GM12878 (cell line): ENCODE results near the gene GFAP. TPM values are rescaled to one million over a fixed set of nuclear protein-coding genes. Genes with fewer than 3 reads are reported as not detected.

Experiments
- ATAC-seq: fragments of 200-7000 bp; cut with Tn5 transposase; 3 replicates; pipeline ENCODE4 v1.9.1; 2020; ENCODE audit warnings: mild to moderate bottlenecking, moderate library complexity
- BruUV-seq: library from RNA; stranded (reverse); fragments of 400-500 nt; replicated peaks from 2 replicates; lab custom pipeline; 2021; lab: Mats Ljungman, UMichigan
- CTCF ChIA-PET: fragments of 300-600 bp; sonication (Branson Sonifier 250); formaldehyde crosslinking; extraction: SDS; loops from one replicate; lab custom pipeline; 2021; ENCODE audit warnings: inconsistent platforms; lab: Yijun Ruan, JAX
- POLR2A ChIA-PET: fragments of 350-600 bp; formaldehyde crosslinking; extraction: SDS; loops from one replicate; lab custom pipeline; 2021; ENCODE audit warnings: inconsistent platforms; lab: Charles Lee
- RAD21 ChIA-PET: fragments of 300-600 bp; sonication (Branson Sonifier 250); formaldehyde crosslinking; loops from one replicate; lab custom pipeline; 2023; ENCODE audit warnings: antibody characterized with exemption; ENCODE audit not compliant: unreplicated experiment; lab: Charles Lee
- SMC1A ChIA-PET: fragments of 300-600 bp; sonication (Branson Sonifier 250); formaldehyde crosslinking; loops from one replicate; lab custom pipeline; 2023; ENCODE audit not compliant: unreplicated experiment, uncharacterized antibody; lab: Charles Lee
- DNase-seq: peaks from one replicate; pipeline ENCODE4 v3.0.0-alpha.2; 2011; ENCODE audit warnings: low read depth, low spot score
- FAIRE-seq: peaks from 3 replicates; lab custom pipeline; 2011; peaks lifted over from hg19 to GRCh38; lab: Jason Lieb, UNC
- H2AFZ ChIP-seq: 2 replicates; pipeline ENCODE4 v1.6.0; 2011; ENCODE audit warnings: low read depth, low read length, control low read depth; ENCODE audit not compliant: control insufficient read depth
- H3K27ac ChIP-seq: 2 replicates; pipeline ENCODE4 v1.5.1; 2011; ENCODE audit warnings: control low read depth; ENCODE audit not compliant: control insufficient read depth, insufficient read depth
- H3K27me3 ChIP-seq, 2 experiments: replicated peaks in 1 of 2; 2 replicates each; pipeline versions ENCODE4 v1.6.0 to v1.6.1; 2011; ENCODE audit warnings: low read length in 1 of 2; ENCODE audit not compliant: control insufficient read depth in 2 of 2, insufficient read depth in 2 of 2
- H3K36me3 ChIP-seq, 2 experiments: 2 replicates each; pipeline ENCODE4 v1.5.1; 2011; ENCODE audit warnings: low read length in 1 of 2; ENCODE audit not compliant: control insufficient read depth in 2 of 2, insufficient read depth in 2 of 2
- H3K4me1 ChIP-seq: 2 replicates; pipeline ENCODE4 v1.6.1; 2011; ENCODE audit warnings: mild to moderate bottlenecking, low read length, moderate library complexity, mixed read lengths; ENCODE audit not compliant: control insufficient read depth, insufficient read depth
- H3K4me2 ChIP-seq: 2 replicates; pipeline ENCODE4 v1.6.0; 2011; ENCODE audit warnings: control low read depth; ENCODE audit not compliant: control insufficient read depth, insufficient read depth
- H3K4me3 ChIP-seq: fragments of 200-600 bp; sonication (generic); 2 replicates; pipeline ENCODE4 v1.5.1; 2016
- H3K79me2 ChIP-seq: 2 replicates; pipeline ENCODE4 v1.6.0; 2011; ENCODE audit warnings: low read length; ENCODE audit not compliant: control insufficient read depth, insufficient read depth
- H3K9ac ChIP-seq: 2 replicates; pipeline ENCODE4 v1.8.0; 2011; ENCODE audit warnings: low read length, control low read depth, mixed read lengths; ENCODE audit not compliant: control insufficient read depth, insufficient read depth
- H3K9me3 ChIP-seq: replicated peaks from 3 replicates; pipeline ENCODE4 v1.5.1; 2011; ENCODE audit warnings: mild to moderate bottlenecking, low read length; ENCODE audit not compliant: control insufficient read depth, insufficient read depth
- H4K20me1 ChIP-seq: 2 replicates; pipeline ENCODE4 v1.6.0; 2011; ENCODE audit not compliant: control insufficient read depth, insufficient read depth
- ATF7 ChIP-seq: fragments of 450-650 bp; IDR thresholded peaks from 2 replicates; pipeline ENCODE4 v1.6.1; 2016; ENCODE audit warnings: low read depth, mild to moderate bottlenecking
- CREM ChIP-seq: IDR thresholded peaks from 2 replicates; pipeline ENCODE4 v1.6.1; 2014; ENCODE audit warnings: antibody characterized with exemption, low read depth
- CUX1 ChIP-seq: IDR thresholded peaks from 2 replicates; pipeline ENCODE4 v1.6.1; 2012; ENCODE audit warnings: improper control_type of control experiment, low read depth, low read length; ENCODE audit not compliant: insufficient replicate concordance
- DPF2 ChIP-seq: fragments of 450-650 bp; IDR thresholded peaks from 2 replicates; pipeline ENCODE4 v1.6.1; 2017; ENCODE audit warnings: mild to moderate bottlenecking
- ETV6 ChIP-seq, 2 experiments: fragments of 450-650 bp in 1 of 2; IDR thresholded peaks in 1 of 2; conservative IDR thresholded peaks in 1 of 2; 2 replicates each; pipeline ENCODE4 v1.6.1; 2014; ENCODE audit warnings: antibody characterized with exemption in 1 of 2, borderline replicate concordance in 1 of 2, low read depth in 1 of 2, mild to moderate bottlenecking in 1 of 2, moderate library complexity in 1 of 2
- KLF5 ChIP-seq: fragments of 450-650 bp; IDR thresholded peaks from 2 replicates; pipeline ENCODE4 v1.6.1; 2014; ENCODE audit warnings: mild to moderate bottlenecking; ENCODE audit not compliant: partially characterized antibody
- MEF2B ChIP-seq: fragments of 450-650 bp; IDR thresholded peaks from 2 replicates; pipeline ENCODE4 v1.6.1; 2018; ENCODE audit warnings: mild to moderate bottlenecking, moderate library complexity; ENCODE audit not compliant: partially characterized antibody, poor library complexity, severe bottlenecking
- NR2F1 ChIP-seq: fragments of 450-650 bp; conservative IDR thresholded peaks from 2 replicates; pipeline ENCODE4 v1.6.1; 2017; ENCODE audit warnings: mild to moderate bottlenecking
- POLR2AphosphoS2 ChIP-seq: IDR thresholded peaks from 2 replicates; pipeline ENCODE4 v1.6.1; 2011; ENCODE audit warnings: low read depth, mild to moderate bottlenecking, low read length, improper control_type of control experiment, moderate library complexity
- SUPT20H ChIP-seq: IDR thresholded peaks from 2 replicates; pipeline ENCODE4 v1.6.1; 2011; ENCODE audit warnings: low read depth, mild to moderate bottlenecking, low read length, moderate library complexity, borderline replicate concordance; ENCODE audit not compliant: control insufficient read depth
- ZBTB33 ChIP-seq: fragments of 450-650 bp; IDR thresholded peaks from 2 replicates; pipeline ENCODE4 v1.6.1; 2017; ENCODE audit warnings: mild to moderate bottlenecking
- ZNF217 ChIP-seq: fragments of 450-650 bp; IDR thresholded peaks from 2 replicates; pipeline ENCODE4 v1.6.1; 2017; ENCODE audit warnings: antibody characterized with exemption, mild to moderate bottlenecking
- WGBS: methylation state at CpG from one replicate; pipeline ENCODE4 v1.1.6; 2016; ENCODE audit warnings: low lambda C conversion rate; ENCODE audit not compliant: insufficient replicate concordance, insufficient coverage; ENCODE audit errors: missing lambda C conversion rate; 5-methylcytosine and 5-hydroxymethylcytosine counted together
- in situ Hi-C: fragments of 300-500 bp; cut with MboI; formaldehyde crosslinking; loops from 9 replicates; pipeline ENCODE4 v1.14.3; 2018; ENCODE audit warnings: mixed read lengths
- intact Hi-C: fragments of 100-400 bp; cut with micrococcal nuclease; formaldehyde crosslinking; loops from one replicate; pipeline ENCODE4 v1.14.2; 2022; ENCODE audit not compliant: unreplicated experiment
- polyA plus RNA-seq, 11 experiments: library from polyadenylated mRNA; depleted of rRNA in 4 of 11; unstranded in 6 of 11; stranded (reverse) in 5 of 11; fragments of >200 nt; fragmentation: Nextera tagmentation in 4 of 11; fragmentation: Illumina TruSeq in 1 of 11; extraction: Ambion mirVana in 4 of 11; extraction: Trizol in 1 of 11; gene quantifications; 1 replicate in 1 of 11; 2 replicates in 10 of 11; pipeline versions ENCODE4 v1.2.1 to v1.2.3, GENCODE V29; 2011 to 2016; ENCODE audit warnings: inconsistent platforms in 2 of 11, missing spikeins in 2 of 11, low read depth in 1 of 11
- total RNA-seq, 4 experiments: library from RNA; depleted of rRNA in 3 of 4; stranded (reverse); fragments of >200 nt in 3 of 4; fragmentation: Illumina TruSeq in 1 of 4; extraction: Trizol in 1 of 4; gene quantifications; 2 replicates each; pipeline versions ENCODE4 v1.2.1 to v1.2.3, GENCODE V29; 2013 to 2021

GFAP gene
- total and polyA plus RNA-seq, 10 of the 15 experiments (the other 5 are each of a cell fraction or from before 2014, with no cell fraction given), result 0.04 to 0.25 TPM; not detected in 8

DNA sequence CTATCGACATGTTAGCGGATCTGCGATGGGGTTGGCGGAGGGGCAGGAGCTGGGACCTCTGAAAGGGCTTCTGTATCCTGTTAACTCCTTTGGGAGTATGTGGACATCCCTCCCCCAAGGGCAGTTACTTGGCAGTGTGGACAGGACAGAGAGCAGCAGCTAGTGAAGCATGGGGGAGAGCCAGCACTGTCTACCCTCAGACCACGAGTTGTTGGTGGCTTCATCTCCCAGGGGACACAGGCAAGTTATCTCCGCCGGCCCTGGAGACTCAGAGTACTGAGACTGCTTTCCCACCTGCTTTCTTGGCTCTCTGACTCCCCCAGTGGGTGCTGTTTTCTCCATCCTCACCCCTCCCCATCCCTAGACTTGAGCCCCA lies 5.3 kb upstream of the GFAP start:
- no TSS peak for BruUV-seq
- TF ChIP-seq NR2F1 (no peak), ATF7 (no peak), POLR2AphosphoS2 (no peak), SUPT20H (no peak), MEF2B (peak; percentile 94), ETV6 (conservative IDR thresholded peaks at IDR 0.05 in 1 of 2, IDR thresholded peaks at IDR 0.05 in 1 of 2; ENCODE audit: borderline replicate concordance in 1 of 2, low read depth in 1 of 2) (no peak), CUX1 (peak; percentile 8), DPF2 (no peak), ZBTB33 (no peak), KLF5 (peak; percentile 16), ZNF217 (0 out of 2 replicates have a peak, but pooled peaks have one; percentile 6), CREM (no peak)
- 19% methylated on average over 7 of the region's 7 CpGs for WGBS
- FAIRE-seq (peak; percentile 18), DNase-seq (no peak), ATAC-seq (peak; percentile 74)
- Histone ChIP-seq H3K9me3 (no peaks in the 10 kb centered on the region), H3K36me3 (no peaks in the 10 kb centered on the region; a peak in 1 of 4 replicates), H3K27me3 (peaks cover 0 to 3% of the 10 kb centered on the region in 2 experiments; a peak in 1 of 4 replicates), H3K4me1 (peaks cover 12% of the 10 kb centered on the region), H2AFZ (peak overlapping the region; percentile 34; the same call in 1 of the 2 replicates), H3K4me3 (no peak overlapping the region), H3K9ac (no peak overlapping the region), H3K4me2 (peak overlapping the region; percentile 39), H4K20me1 (no peaks in the 10 kb centered on the region), H3K79me2 (no peaks in the 10 kb centered on the region), H3K27ac (no peak overlapping the region)
- intact Hi-C loops, result loop anchor here (1.0 to 5.0 kb wide), 4 partner anchors 102 to 215 kb away; partner anchors contain the start of gene ACBD4
- CTCF ChIA-PET, result interaction anchor here (0.6 to 6.9 kb wide), 63 partner anchors 10 to 280 kb away, joined by 3 to 156 read pairs (median 4); partner anchors contain the start of genes ACBD4, C1QL1, EFTUD2 and PLCD3
- RAD21 ChIA-PET, result interaction anchor here (0.7 to 4.6 kb wide), 28 partner anchors 10 to 277 kb away, joined by 3 to 82 read pairs (median 4); partner anchors contain the start of genes ACBD4, C1QL1, EFTUD2 and KIF18B
- POLR2A ChIA-PET, result interaction anchor here (0.7 to 2.5 kb wide), 8 partner anchors 25 to 203 kb away, joined by 3 to 13 read pairs (median 6); partner anchors contain the start of gene KIF18B
- in situ Hi-C loops, result loop anchor here (10.0 kb wide), 2 partner anchors 104 to 184 kb away; no protein-coding TSS in a partner anchor
- SMC1A ChIA-PET, result interaction anchor here (0.7 to 6.5 kb wide), 32 partner anchors 11 to 277 kb away, joined by 3 to 90 read pairs (median 4); partner anchors contain the start of genes ACBD4, EFTUD2, HEXIM2 and NMT1
